GM12873 (cell line): ENCODE results near the gene KRT10.

ENCODE experiments used
- TF ChIP-seq, protein P1 (sequence below): IDR thresholded peaks from 2 replicates; pipeline ENCODE4 v1.5.1; 2012; ENCODE audit warnings: low read depth, mild to moderate bottlenecking, moderate library complexity, low read length, control low read depth; ENCODE audit not compliant: insufficient read depth; ENCODE audit errors: missing control alignments

KRT10 gene

DNA sequence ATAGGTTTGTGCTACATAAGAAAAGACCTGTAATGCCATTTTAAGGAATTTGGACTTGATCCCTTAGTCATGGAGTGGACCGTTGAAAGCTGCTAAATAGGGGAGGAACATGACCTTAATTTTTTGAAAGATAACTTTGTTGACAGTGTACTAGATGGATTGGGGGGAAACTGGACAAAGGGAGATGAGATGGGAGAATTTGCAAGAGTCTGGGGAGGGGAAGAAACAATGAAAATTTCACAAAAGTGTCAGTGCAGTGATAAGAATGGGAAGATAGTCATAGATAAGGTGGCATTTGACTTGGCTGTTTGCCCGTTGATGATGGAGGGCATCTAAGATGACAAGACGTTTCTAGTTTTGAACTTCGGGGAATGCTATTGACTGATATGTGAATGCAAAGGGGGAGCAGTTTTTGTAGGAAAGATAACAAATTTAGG, 22.3 kb upstream of the KRT10 start:
- TF ChIP-seq, protein P1, sequence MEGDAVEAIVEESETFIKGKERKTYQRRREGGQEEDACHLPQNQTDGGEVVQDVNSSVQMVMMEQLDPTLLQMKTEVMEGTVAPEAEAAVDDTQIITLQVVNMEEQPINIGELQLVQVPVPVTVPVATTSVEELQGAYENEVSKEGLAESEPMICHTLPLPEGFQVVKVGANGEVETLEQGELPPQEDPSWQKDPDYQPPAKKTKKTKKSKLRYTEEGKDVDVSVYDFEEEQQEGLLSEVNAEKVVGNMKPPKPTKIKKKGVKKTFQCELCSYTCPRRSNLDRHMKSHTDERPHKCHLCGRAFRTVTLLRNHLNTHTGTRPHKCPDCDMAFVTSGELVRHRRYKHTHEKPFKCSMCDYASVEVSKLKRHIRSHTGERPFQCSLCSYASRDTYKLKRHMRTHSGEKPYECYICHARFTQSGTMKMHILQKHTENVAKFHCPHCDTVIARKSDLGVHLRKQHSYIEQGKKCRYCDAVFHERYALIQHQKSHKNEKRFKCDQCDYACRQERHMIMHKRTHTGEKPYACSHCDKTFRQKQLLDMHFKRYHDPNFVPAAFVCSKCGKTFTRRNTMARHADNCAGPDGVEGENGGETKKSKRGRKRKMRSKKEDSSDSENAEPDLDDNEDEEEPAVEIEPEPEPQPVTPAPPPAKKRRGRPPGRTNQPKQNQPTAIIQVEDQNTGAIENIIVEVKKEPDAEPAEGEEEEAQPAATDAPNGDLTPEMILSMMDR = no peak

DNA sequence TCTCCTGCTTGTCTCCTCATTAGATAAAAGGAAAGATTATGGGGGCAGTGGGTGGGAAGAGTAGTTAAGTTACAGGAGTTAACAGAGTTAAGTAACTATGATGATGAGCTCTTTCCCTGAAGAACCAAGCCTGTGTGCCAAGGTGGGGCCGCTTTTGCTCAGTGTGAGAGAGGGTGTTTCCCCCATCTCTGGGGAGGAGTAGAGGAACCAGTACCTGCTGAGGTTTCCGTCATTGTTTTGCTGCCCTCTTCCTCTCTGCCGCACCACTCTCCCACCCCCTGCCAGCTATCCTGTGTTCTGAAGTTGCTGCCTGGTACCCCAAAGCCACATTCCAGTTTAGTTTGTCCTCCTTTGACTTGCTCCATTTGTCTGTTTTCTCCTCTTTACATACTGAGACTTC, 20.8 kb upstream of the KRT10 start:
- TF ChIP-seq, protein P1 = no peak

GRCh38 chr17:40841246-40841645, 18.8 kb upstream of the KRT10 start:
- TF ChIP-seq, protein P1 = no peak

- TF ChIP-seq, protein P1 = no peak
Observed at GRCh38 chr17:40839194-40839593, 16.8 kb upstream of the KRT10 start.

DNA sequence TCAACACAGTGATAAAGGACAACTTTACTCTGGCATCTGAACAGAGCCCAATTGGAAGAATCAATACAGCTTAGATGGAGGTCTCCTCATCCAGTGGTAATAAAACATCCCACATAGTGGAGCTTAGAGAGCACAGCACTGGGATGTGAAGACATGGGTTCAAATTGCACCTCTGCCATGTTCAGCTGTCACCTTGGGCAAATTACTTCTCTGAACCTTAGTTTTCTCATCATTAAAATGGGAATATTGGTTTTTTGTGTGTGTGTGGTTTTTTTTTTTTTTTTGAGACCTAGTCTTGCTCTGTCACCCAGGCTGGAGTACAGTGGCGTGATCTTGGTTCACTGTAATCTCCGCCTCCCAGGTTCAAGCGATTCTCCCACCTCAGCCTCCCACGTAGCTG, 13.6 kb upstream of the KRT10 start:
- TF ChIP-seq, protein P1 = no peak

DNA sequence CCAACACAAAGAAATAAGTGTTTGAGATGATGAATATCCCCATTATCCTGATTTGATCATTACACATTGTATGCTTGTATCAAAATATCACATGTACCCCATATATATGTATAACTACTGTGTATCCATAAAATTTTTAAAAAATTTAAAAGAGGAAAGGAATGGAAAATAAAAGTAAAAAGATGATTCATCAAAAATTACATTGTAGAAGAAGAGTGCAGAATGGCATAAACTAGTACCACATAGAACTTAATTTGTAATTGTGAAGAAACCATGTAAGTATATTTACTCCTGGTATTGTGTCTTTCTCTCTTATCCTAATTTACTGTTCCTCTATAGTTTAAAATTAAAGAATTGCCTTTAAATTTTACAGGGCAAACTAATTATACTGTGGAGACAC, 11.5 kb upstream of the KRT10 start:
- TF ChIP-seq, protein P1 = no peak

DNA sequence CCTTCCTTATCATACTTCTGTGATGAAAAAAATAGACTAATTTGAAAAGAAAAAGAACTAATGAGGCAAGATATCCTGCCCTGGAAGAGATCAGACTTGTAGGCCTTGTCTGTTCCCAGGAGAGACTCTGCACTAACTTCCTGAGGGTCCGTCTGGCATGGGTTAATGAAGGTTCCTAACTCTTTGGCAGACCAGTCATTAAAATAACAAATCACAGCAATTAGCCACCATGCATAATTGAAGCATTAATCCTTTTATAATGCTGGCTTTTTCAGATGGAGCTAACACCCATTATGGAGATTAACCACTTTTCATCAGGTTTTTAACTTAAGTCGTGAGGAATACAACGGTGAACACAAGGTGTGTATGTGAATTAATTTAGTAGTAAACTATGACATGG, 10.4 kb upstream of the KRT10 start:
- TF ChIP-seq, protein P1 = no peak

- TF ChIP-seq, protein P1 = no peak
Observed at GRCh38 chr17:40830085-40830776, 7.8 kb upstream of the KRT10 start.
